Measurements from ENCODE around the gene UBE4B.
"Not testable (repeated sequence)": the region's sequence is repeated elsewhere in the genome, so short reads cannot be mapped to it uniquely, and the experiment has no call there.

The UBE4B gene

DNA sequence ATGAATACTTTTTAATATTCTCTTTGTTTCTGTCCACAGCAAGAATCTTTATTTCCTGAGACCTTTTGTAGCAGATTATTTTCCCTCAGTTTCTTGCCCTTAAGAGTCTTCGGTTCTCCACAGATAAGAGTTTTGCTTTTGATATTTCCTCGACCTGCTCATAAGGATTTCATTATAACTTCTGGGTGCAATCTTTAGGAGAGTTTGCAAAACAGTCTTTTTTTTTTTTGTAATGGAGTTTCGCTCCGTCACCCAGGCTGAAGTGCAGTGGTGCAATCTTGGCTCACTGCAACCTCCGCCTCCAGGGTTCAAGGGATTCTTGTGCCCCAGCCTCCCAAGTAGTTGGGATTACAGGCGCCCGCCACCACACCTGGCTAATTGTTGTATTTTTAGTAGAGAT is 10.1 kb upstream of the UBE4B start:
- DNase-seq (ENCODE audit: low spot score), result no peak
- TF ChIP-seq, protein P1, sequence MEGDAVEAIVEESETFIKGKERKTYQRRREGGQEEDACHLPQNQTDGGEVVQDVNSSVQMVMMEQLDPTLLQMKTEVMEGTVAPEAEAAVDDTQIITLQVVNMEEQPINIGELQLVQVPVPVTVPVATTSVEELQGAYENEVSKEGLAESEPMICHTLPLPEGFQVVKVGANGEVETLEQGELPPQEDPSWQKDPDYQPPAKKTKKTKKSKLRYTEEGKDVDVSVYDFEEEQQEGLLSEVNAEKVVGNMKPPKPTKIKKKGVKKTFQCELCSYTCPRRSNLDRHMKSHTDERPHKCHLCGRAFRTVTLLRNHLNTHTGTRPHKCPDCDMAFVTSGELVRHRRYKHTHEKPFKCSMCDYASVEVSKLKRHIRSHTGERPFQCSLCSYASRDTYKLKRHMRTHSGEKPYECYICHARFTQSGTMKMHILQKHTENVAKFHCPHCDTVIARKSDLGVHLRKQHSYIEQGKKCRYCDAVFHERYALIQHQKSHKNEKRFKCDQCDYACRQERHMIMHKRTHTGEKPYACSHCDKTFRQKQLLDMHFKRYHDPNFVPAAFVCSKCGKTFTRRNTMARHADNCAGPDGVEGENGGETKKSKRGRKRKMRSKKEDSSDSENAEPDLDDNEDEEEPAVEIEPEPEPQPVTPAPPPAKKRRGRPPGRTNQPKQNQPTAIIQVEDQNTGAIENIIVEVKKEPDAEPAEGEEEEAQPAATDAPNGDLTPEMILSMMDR (IDR thresholded peaks at IDR 0.05; ENCODE audit: extremely low read depth, missing control alignments), result no peak

DNA sequence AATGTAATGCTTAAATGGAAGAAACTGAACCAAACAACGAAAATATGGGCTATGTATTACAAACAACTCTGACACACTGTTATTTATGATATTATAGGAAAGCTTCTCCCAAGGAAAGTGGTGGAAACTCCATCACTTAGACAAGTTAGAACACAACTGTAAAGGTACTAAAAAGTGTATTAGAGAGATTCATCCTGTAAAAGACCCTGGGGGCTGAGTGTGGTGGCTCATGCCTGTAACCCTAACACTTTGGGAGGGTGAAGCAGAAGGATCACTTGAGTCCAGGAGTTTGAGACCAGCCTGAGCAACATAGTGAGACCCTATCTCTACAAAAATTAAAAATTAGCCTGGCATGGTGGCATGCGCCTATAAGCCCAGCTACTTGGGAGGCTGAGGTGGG is 7.4 kb upstream of the UBE4B start:
- DNase-seq (ENCODE audit: low spot score), result no peak
- TF ChIP-seq, protein P1 (IDR thresholded peaks at IDR 0.05; ENCODE audit: extremely low read depth, missing control alignments), result no peak

DNA sequence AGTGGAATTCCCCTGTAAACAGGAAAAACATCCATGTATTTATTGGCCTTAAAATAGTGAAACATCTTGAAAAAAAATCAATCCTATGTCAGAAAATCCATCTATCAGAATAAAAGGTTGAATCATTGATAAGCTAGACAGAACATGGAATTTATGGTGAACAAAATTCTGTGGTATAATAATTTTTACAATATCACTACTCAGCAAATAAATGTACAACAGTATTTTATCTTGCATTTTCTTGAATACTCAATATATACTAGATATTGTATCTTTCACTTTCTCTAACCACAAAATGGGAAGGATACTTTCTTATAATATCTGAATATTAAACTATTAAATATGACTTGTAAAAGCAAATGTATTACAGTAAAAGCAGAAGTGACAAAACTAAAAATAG is 5.7 kb upstream of the UBE4B start:
- DNase-seq (ENCODE audit: low spot score), result no peak
- TF ChIP-seq, protein P1 (IDR thresholded peaks at IDR 0.05; ENCODE audit: extremely low read depth, missing control alignments), result no peak

GRCh38 chr1:10028956-10029500 is 3.7 kb upstream of the UBE4B start:
- not testable (repeated sequence) for DNase-seq (ENCODE audit: low spot score)

DNA sequence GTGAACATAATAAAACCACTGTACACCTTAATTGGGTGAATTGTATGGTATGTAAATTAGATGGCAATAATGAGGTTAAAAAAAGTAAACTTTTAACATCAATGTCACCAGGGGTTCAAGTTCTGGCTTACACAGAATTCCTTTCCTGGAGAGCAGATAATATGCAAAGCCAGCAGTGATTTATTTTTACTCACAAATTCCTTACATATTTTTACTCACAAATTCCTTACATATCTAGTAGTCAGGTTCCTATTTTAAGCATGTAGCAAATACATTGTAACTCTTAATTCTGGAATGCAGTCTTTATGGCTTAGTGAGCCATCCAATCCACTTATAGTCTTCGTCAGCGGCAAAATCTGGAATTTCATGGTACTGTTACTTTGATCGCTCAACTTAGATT is 1.3 kb upstream of the UBE4B start:
- no peak for DNase-seq (ENCODE audit: low spot score)
- TF ChIP-seq, protein P1 (IDR thresholded peaks at IDR 0.05; ENCODE audit: extremely low read depth, missing control alignments), result no peak

DNA sequence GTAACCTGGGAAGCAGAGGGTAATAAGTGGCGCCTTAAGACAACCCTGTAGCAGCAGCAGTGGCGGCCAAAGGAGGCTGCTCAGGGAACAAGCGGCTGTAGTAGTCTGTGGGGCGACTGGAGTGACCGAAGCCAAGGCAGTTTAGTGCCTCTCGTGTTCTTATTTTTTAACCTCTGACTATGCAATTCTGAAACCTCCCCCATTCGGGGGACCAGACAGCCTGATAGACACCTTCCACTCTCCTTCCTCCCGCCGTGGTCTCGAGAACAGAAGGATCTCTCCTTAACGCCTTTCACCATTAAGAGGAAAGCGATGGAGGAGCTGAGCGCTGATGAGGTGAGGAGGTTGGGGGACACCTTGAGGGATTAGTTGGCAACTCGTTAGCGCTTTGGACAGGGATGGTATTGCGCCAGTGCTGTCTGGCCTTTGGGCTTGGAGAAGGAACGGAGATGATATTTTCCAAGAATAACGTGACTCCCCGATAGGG is 644 bp downstream of the UBE4B start:
- TF ChIP-seq, protein P1 (IDR thresholded peaks at IDR 0.05; ENCODE audit: extremely low read depth, missing control alignments), result no peak
- peak; percentile 30 for DNase-seq (ENCODE audit: low spot score)

- TF ChIP-seq, protein P1 (IDR thresholded peaks at IDR 0.05; ENCODE audit: extremely low read depth, missing control alignments), result no peak
- DNase-seq (ENCODE audit: low spot score), result no peak
Observed at GRCh38 chr1:10042746-10043145, 10.0 kb downstream of the UBE4B start.

Measured in GM20000 (cell line).